ENCODE results near the gene CTSO. TPM values are rescaled to one million over a fixed set of nuclear protein-coding genes. Genes with fewer than 3 reads are reported as not detected.

The CTSO gene
- polyA plus RNA-seq, 1 donor (not counting 4 experiments of a cell fraction or from before 2014, with no cell fraction given): 3.3 TPM

DNA sequence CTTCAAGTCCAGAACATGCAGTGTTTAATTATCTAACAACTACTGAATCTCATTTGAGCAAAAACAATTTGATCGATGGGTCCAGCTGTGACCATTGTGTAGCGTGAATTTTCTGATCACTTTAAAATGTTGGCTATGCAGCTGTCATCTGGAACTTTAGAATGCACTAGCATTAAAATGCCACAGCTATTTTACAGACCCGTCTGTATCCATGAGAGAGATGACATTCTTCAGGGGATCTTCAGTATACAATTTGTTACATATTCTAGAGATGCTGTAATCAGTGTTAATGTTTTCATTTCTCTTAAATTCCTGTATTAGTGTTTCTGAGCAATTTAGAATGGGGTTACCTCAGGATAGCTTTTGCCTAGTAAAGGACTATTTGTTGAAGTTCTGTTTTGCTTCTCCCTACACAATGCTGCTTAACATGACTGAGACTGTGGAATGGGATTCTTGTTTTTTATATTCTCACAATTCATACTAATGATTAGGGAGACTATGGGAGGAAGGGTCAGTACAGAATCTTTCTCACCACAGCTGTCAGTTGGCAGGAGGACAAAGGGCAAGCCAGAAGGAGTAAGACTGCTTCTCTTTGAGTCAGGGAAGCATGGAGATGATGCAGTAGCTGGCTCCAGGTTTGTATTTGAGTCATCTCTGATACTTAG is 13.2 kb upstream of the CTSO start:
- Histone ChIP-seq H3K4me2 (ENCODE audit: control insufficient read depth, extremely low read depth, insufficient read depth, low read depth, low read length) (no peak overlapping the region), H3K9ac (ENCODE audit: control insufficient read depth, extremely low read depth, insufficient read depth, low read length) (no peak overlapping the region)
- dilution Hi-C loops (cut with MboI; ENCODE audit: extremely low pct_ligation_motif_present, low sequenced_read_pairs): no loop called here

DNA sequence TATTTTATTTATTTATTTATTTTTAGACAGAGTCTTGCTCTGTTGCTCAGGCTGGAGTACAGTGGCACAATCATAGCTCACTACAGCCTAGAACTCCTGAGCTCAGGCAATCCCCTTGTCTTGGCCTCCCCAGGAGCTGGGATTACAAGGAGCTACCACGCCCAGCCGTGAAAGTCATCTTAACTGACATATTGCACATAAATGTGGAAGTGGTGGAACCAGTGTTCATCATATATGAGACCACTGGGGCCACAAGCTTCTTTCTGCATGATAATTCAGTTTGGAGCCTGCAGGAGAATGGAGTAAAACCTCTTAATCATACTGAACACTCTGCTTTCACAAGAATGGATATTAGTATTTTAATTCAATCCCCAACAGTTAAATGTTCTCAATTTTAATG is 12.5 kb upstream of the CTSO start:
- dilution Hi-C loops (cut with MboI; ENCODE audit: extremely low pct_ligation_motif_present, low sequenced_read_pairs): no loop called here
- DNase-seq (ENCODE audit: low read depth, low spot score) (no peak), FAIRE-seq (no peak)

More for the DNA sequence above, 13.2 kb upstream of the CTSO start:
- Histone ChIP-seq H3K9me1 (ENCODE audit: control insufficient read depth, extremely low read depth, insufficient read depth, low read length) (no peaks in the 10 kb centered on the region), H3K27ac (ENCODE audit: control insufficient read depth, insufficient read depth, low read length) (no peak overlapping the region), H3K4me3 (ENCODE audit: control insufficient read depth in 2 of 3, extremely low read depth in 1 of 3, insufficient read depth in 2 of 3, low read depth in 1 of 3, low read length in 3 of 3) (no peak overlapping the region), H3K36me3 (ENCODE audit: control insufficient read depth in 2 of 2, extremely low read depth in 1 of 2, insufficient read depth in 2 of 2, low read length in 2 of 2) (no peaks in the 10 kb centered on the region), H3K79me2 (ENCODE audit: control insufficient read depth, insufficient read depth, low read length) (no peaks in the 10 kb centered on the region), H4K20me1 (ENCODE audit: control insufficient read depth, extremely low read depth, insufficient read depth, low read length) (no peaks in the 10 kb centered on the region), H3K9me3 (ENCODE audit: control insufficient read depth, low read depth, low read length) (no peaks in the 10 kb centered on the region), H3K27me3 (ENCODE audit: control insufficient read depth, extremely low read depth, insufficient read depth, low read length) (no peaks in the 10 kb centered on the region), H3K4me1 (ENCODE audit: control insufficient read depth, extremely low read depth, insufficient read depth, low read length) (peaks cover 5% of the 10 kb centered on the region), H2AFZ (ENCODE audit: control insufficient read depth, low read length) (no peak overlapping the region)
- FAIRE-seq: no peak
- TF ChIP-seq EZH2 (IDR thresholded peaks at IDR 0.05; ENCODE audit: low read length): no peak
- TF ChIP-seq, protein P1, sequence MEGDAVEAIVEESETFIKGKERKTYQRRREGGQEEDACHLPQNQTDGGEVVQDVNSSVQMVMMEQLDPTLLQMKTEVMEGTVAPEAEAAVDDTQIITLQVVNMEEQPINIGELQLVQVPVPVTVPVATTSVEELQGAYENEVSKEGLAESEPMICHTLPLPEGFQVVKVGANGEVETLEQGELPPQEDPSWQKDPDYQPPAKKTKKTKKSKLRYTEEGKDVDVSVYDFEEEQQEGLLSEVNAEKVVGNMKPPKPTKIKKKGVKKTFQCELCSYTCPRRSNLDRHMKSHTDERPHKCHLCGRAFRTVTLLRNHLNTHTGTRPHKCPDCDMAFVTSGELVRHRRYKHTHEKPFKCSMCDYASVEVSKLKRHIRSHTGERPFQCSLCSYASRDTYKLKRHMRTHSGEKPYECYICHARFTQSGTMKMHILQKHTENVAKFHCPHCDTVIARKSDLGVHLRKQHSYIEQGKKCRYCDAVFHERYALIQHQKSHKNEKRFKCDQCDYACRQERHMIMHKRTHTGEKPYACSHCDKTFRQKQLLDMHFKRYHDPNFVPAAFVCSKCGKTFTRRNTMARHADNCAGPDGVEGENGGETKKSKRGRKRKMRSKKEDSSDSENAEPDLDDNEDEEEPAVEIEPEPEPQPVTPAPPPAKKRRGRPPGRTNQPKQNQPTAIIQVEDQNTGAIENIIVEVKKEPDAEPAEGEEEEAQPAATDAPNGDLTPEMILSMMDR (optimal IDR thresholded peaks at IDR 0.05 in 1 of 3, IDR thresholded peaks at IDR 0.05 in 1 of 3, conservative IDR thresholded peaks at IDR 0.05 in 1 of 3; ENCODE audit: extremely low read depth in 1 of 3, insufficient read depth in 2 of 3, low read length in 3 of 3): no peak
- DNase-seq (ENCODE audit: low read depth, low spot score): no peak

More for the DNA sequence above, 12.5 kb upstream of the CTSO start:
- no peak overlapping the region for H3K4me3 ChIP-seq (ENCODE audit: control insufficient read depth in 2 of 3, extremely low read depth in 1 of 3, insufficient read depth in 2 of 3, low read depth in 1 of 3, low read length in 3 of 3)
- H3K9me1 ChIP-seq (ENCODE audit: control insufficient read depth, extremely low read depth, insufficient read depth, low read length): no peaks in the 10 kb centered on the region
- H4K20me1 ChIP-seq (ENCODE audit: control insufficient read depth, extremely low read depth, insufficient read depth, low read length): no peaks in the 10 kb centered on the region
- no peak overlapping the region for H3K27ac ChIP-seq (ENCODE audit: control insufficient read depth, insufficient read depth, low read length)
- H3K9me3 ChIP-seq (ENCODE audit: control insufficient read depth, low read depth, low read length): no peaks in the 10 kb centered on the region
- no peak overlapping the region for H3K4me2 ChIP-seq (ENCODE audit: control insufficient read depth, extremely low read depth, insufficient read depth, low read depth, low read length)
- no peak overlapping the region for H3K9ac ChIP-seq (ENCODE audit: control insufficient read depth, extremely low read depth, insufficient read depth, low read length)
- peaks cover 5% of the 10 kb centered on the region for H3K4me1 ChIP-seq (ENCODE audit: control insufficient read depth, extremely low read depth, insufficient read depth, low read length)
- no peak overlapping the region for H2AFZ ChIP-seq (ENCODE audit: control insufficient read depth, low read length)
- H3K79me2 ChIP-seq (ENCODE audit: control insufficient read depth, insufficient read depth, low read length): no peaks in the 10 kb centered on the region
- no peaks in the 10 kb centered on the region for H3K27me3 ChIP-seq (ENCODE audit: control insufficient read depth, extremely low read depth, insufficient read depth, low read length)
- TF ChIP-seq EZH2 (IDR thresholded peaks at IDR 0.05; ENCODE audit: low read length): no peak
- TF ChIP-seq, protein P1 (optimal IDR thresholded peaks at IDR 0.05 in 1 of 3, IDR thresholded peaks at IDR 0.05 in 1 of 3, conservative IDR thresholded peaks at IDR 0.05 in 1 of 3; ENCODE audit: extremely low read depth in 1 of 3, insufficient read depth in 2 of 3, low read length in 3 of 3): no peak
- no peaks in the 10 kb centered on the region for H3K36me3 ChIP-seq (ENCODE audit: control insufficient read depth in 2 of 2, extremely low read depth in 1 of 2, insufficient read depth in 2 of 2, low read length in 2 of 2)

Data from keratinocyte (primary cell).